Measurements from ENCODE around the gene NFIC. TPM values are rescaled to one million over a fixed set of nuclear protein-coding genes. Genes with fewer than 3 reads are reported as not detected.

Gene NFIC
- total RNA-seq, 4 donors from 2014 or later = 102 to 236 (median 158) TPM

GRCh38 chr19:3509566-3509989, 143.2 kb downstream of the NFIC start:
- WGBS, 2 donors = 79 to 81% methylated on average over 15 of the region's 15 CpGs

GRCh38 chr19:3510727-3511126, 144.3 kb downstream of the NFIC start:
- no peak overlapping the region for H3K4me3 ChIP-seq (ENCODE audit: low read depth, poor library complexity, severe bottlenecking)
- intact Hi-C loops (cut with DNase I; ENCODE audit: low total_unique reads) = no loop called here
- TF ChIP-seq CTCF (IDR thresholded peaks at IDR 0.05) = no peak
- DNase-seq (ENCODE audit: low spot score in 2 of 2) = no peak
- WGBS, 2 donors = 84% methylated on average over 13 to 22 of the region's 22 CpGs

More at GRCh38 chr19:3509566-3509989, 143.2 kb downstream of the NFIC start:
- no peak overlapping the region for H3K4me3 ChIP-seq (ENCODE audit: low read depth, poor library complexity, severe bottlenecking)
- intact Hi-C loops (cut with DNase I; ENCODE audit: low total_unique reads) = no loop called here
- no peak for DNase-seq (ENCODE audit: low spot score in 2 of 2)
- TF ChIP-seq CTCF (IDR thresholded peaks at IDR 0.05) (no peak), POLR2A (IDR thresholded peaks at IDR 0.05) (no peak)

- no peak for TF ChIP-seq POLR2A (IDR thresholded peaks at IDR 0.05)
- no peak for TF ChIP-seq CTCF (IDR thresholded peaks at IDR 0.05)
- intact Hi-C loops (cut with DNase I; ENCODE audit: low total_unique reads) = no loop called here
- WGBS, 2 donors = 73 to 74% methylated on average over 25 to 26 of the region's 26 CpGs
Observed at GRCh38 chr19:3511506-3512251, 145.3 kb downstream of the NFIC start.

GRCh38 chr19:3512562-3513228, 146.3 kb downstream of the NFIC start:
- TF ChIP-seq CTCF (IDR thresholded peaks at IDR 0.05) (no peak), POLR2A (IDR thresholded peaks at IDR 0.05) (no peak)
- intact Hi-C loops (cut with DNase I; ENCODE audit: low total_unique reads) = no loop called here
- H3K4me3 ChIP-seq (ENCODE audit: low read depth, poor library complexity, severe bottlenecking) = no peak overlapping the region
- 91 to 92% methylated on average over 16 to 17 of the region's 17 CpGs for WGBS, 2 donors
- no peak for DNase-seq (ENCODE audit: low spot score in 2 of 2)

More at GRCh38 chr19:3511506-3512251, 145.3 kb downstream of the NFIC start:
- no peak overlapping the region for H3K4me3 ChIP-seq (ENCODE audit: low read depth, poor library complexity, severe bottlenecking)
- DNase-seq (ENCODE audit: low spot score in 2 of 2) = no peak

GRCh38 chr19:3513229-3514140, 147.1 kb downstream of the NFIC start:
- intact Hi-C loops (cut with DNase I; ENCODE audit: low total_unique reads) = no loop called here
- no peak for DNase-seq (ENCODE audit: low spot score in 2 of 2)

More at GRCh38 chr19:3513229-3514140, 147.1 kb downstream of the NFIC start:
- WGBS, 2 donors = 80 to 82% methylated on average over 17 to 22 of the region's 23 CpGs
- H3K4me3 ChIP-seq (ENCODE audit: low read depth, poor library complexity, severe bottlenecking) = no peak overlapping the region
- TF ChIP-seq CTCF (IDR thresholded peaks at IDR 0.05) (no peak), POLR2A (IDR thresholded peaks at IDR 0.05) (no peak)
